Measurements from ENCODE around the gene RACGAP1.

DNA sequence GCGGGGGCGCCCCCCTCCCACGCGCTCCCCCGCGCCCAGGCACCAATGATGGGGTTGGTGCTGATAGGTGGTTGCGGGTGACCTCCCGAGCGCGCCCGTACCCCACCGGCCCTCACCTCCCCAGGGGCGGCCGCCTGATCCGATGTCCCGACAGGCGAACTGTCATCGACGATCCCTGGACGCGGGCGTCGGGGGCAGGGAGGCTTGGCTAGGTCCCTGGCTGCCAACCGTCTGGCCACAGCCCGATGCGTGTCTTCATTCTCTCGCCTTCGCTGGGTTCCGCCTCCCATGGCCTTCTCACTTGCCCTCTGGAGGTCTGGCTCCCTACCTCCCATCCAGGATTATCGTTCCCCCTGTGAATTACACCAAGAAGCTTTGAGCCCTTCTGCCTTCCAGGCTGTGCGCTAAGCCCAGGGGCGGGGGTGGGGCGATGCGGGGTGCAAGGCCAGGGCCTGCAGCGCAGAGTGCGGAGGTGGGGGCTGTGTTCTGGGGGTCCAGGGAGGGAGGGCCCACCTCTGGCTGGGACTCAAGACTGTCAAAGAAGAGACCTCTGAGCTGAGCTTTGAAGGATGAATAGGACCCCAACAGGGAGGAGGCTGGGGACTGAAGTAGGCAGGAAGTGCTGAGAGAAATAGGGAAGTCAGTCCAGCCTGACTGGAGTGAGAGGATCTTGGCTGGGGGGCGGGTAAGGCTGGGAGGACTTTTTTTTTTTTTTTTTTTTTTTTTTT lies 7.7 kb upstream of the RACGAP1 start:
- TF ChIP-seq EZH2 (IDR thresholded peaks at IDR 0.05; ENCODE audit: insufficient read depth, poor library complexity, severe bottlenecking) (no peak), EZH2phosphoT487 (IDR thresholded peaks at IDR 0.05; ENCODE audit: insufficient read depth, low read depth) (no peak)

Data from GM23248 (cell line).